Transverse colon (tissue), 4 donors: Measurements from ENCODE around the gene SAP30BP. TPM values are rescaled to one million over a fixed set of nuclear protein-coding genes. Genes with fewer than 3 reads are reported as not detected.
A peak's percentile ranks its signal among the peaks of the same experiment; 100 is the strongest.

ENCODE experiments used
- DNase-seq: peaks from one replicate; pipeline ENCODE4 v3.0.0-alpha.2; 2019
- H3K27ac ChIP-seq, 4 donors: fragments of 200-600 bp; sonication (generic); 2 replicates each; pipeline ENCODE4 v1.5.1; 2016 to 2018; ENCODE audit warnings: inconsistent platforms in 4 of 4
- H3K27me3 ChIP-seq: fragments of 200-600 bp; sonication (generic); 2 replicates; pipeline ENCODE4 v1.5.1; 2017; ENCODE audit warnings: inconsistent platforms
- H3K36me3 ChIP-seq, 4 donors: fragments of 200-600 bp; sonication (generic); 2 replicates each; pipeline ENCODE4 v1.5.1; 2017 to 2019; ENCODE audit warnings: inconsistent platforms in 4 of 4
- H3K4me1 ChIP-seq, 4 donors: fragments of 200-600 bp; sonication (generic); 2 replicates each; pipeline ENCODE4 v1.5.1; 2017 to 2020; ENCODE audit warnings: inconsistent platforms in 4 of 4
- H3K4me3 ChIP-seq, 4 donors: fragments of 200-600 bp; sonication (generic); 1 replicate in 1 of 4; 2 replicates in 3 of 4; pipeline versions ENCODE4 v1.5.1 to v1.6.1; 2017 to 2019; ENCODE audit warnings: inconsistent platforms in 4 of 4
- H3K9me3 ChIP-seq, 2 donors: fragments of 200-600 bp; sonication (generic); 2 replicates each; pipeline ENCODE4 v1.5.1; 2017 to 2019; ENCODE audit warnings: inconsistent platforms in 2 of 2
- CTCF ChIP-seq, 5 experiments: fragments of 200-600 bp in 3 of 5; fragments of 450-650 bp in 2 of 5; sonication (generic) in 3 of 5; IDR thresholded peaks; 1 replicate in 2 of 5; 2 replicates in 3 of 5; pipeline ENCODE4 v1.5.1; 2016 to 2017; ENCODE audit warnings: antibody characterized with exemption in 5 of 5, inconsistent platforms in 3 of 5, mild to moderate bottlenecking in 2 of 5, moderate library complexity in 1 of 5
- EP300 ChIP-seq: sonication (generic); formaldehyde crosslinking; IDR thresholded peaks from one replicate; pipeline ENCODE4 v1.6.1; 2017; ENCODE audit warnings: antibody characterized with exemption, low read depth
- POLR2A ChIP-seq: fragments of 450-650 bp; IDR thresholded peaks from one replicate; pipeline ENCODE4 v1.6.1; 2016; ENCODE audit warnings: antibody characterized with exemption, mild to moderate bottlenecking, moderate library complexity
- POLR2AphosphoS5 ChIP-seq, 3 donors: sonication (generic); formaldehyde crosslinking; IDR thresholded peaks; one replicate each; pipeline ENCODE4 v1.6.1; 2016; ENCODE audit warnings: antibody characterized with exemption in 3 of 3
- WGBS, 2 donors: methylation state at CpG; one replicate each; pipeline ENCODE4 v1.1.5; 2018; ENCODE audit warnings: low coverage in 1 of 2; 5-methylcytosine and 5-hydroxymethylcytosine counted together
- in situ Hi-C, 4 donors: fragments of 200-750 bp; cut with MboI; loops; one replicate each; pipeline versions ENCODE4 v1.15.0 to v1.15.1; 2017; ENCODE audit warnings: low sequenced_read_pairs in 3 of 4, low pct_ligation_motif_present in 1 of 4, low pct_unique_long_range_greater_than_20kb in 1 of 4
- intact Hi-C: fragments of 100-400 bp; cut with DNase I; formaldehyde crosslinking; loops from one replicate; pipeline ENCODE4 v1.15.1; 2023; ENCODE audit warnings: low total_unique reads
- total RNA-seq, 4 donors: library from RNA; depleted of rRNA; stranded (reverse); fragments of >200 nt; gene quantifications; one replicate each; pipeline ENCODE4 v1.1.0, GENCODE V29; 2016

The SAP30BP gene
- total RNA-seq, 4 donors from 2014 or later: 49.0 to 83.8 (median 71.4) TPM

- Histone ChIP-seq H3K4me3 (peak within 1 kb of the TSS in 1 of 4 donors; percentile 1), H3K9me3 (no peaks in the 10 kb centered on the region), H3K27ac (peak within 1 kb of the TSS; percentile 72 to 84 (median 81)), H3K27me3 (no peaks in the 10 kb centered on the region), H3K4me1 (peaks cover 12 to 46% (median 39%) of the 10 kb centered on the region in 4 donors), H3K36me3 (no peaks in the 10 kb centered on the region)
- 21% methylated on average over 19 of the region's 19 CpGs; no CpG with 5 or more reads in 1 of the 2 donors for WGBS, 2 donors
- in situ Hi-C loops: no loop called here
- TF ChIP-seq CTCF (IDR thresholded peaks at IDR 0.05) (peak; percentile 94 to 97 (median 96)), POLR2A (peak; percentile 21), EP300 (no peak), POLR2AphosphoS5 (IDR thresholded peaks at IDR 0.05) (peak in 2 of 3 donors; percentile 9 to 23)
- DNase-seq: peak; percentile 90
- intact Hi-C loops: loop anchor here (2.0 kb wide), 1 partner anchor 118 kb away; no protein-coding TSS in a partner anchor
Observed at GRCh38 chr17:75632863-75633485, 34.2 kb upstream of the SAP30BP start, which contains the start of gene SMIM5. Gene SMIM5, plus strand, starts transcription at chr17:75633434. Its CDS starts 6,768 bp downstream, at chr17:75640202.

- Histone ChIP-seq H3K4me1 (peaks cover 12 to 46% (median 39%) of the 10 kb centered on the region in 4 donors), H3K4me3 (peak overlapping the region in 1 of 4 donors; percentile 1), H3K27me3 (no peaks in the 10 kb centered on the region), H3K36me3 (no peaks in the 10 kb centered on the region), H3K27ac (peak overlapping the region; percentile 72 to 84 (median 81)), H3K9me3 (no peaks in the 10 kb centered on the region)
- TF ChIP-seq POLR2A (peak; percentile 26), POLR2AphosphoS5 (IDR thresholded peaks at IDR 0.05) (peak; percentile 42 to 53 (median 49)), CTCF (IDR thresholded peaks at IDR 0.05) (peak; percentile 31 to 63 (median 60)), EP300 (no peak)
- 14 to 20% methylated on average over 4 to 24 of the region's 27 CpGs for WGBS, 2 donors
- peak; percentile 92 for DNase-seq
- intact Hi-C loops: loop anchor here (2.0 kb wide), 1 partner anchor 117 kb away; no protein-coding TSS in a partner anchor
- in situ Hi-C loops: no loop called here
Observed at GRCh38 chr17:75633486-75634375, 33.4 kb upstream of the SAP30BP start.

GRCh38 chr17:75634376-75634740, 32.8 kb upstream of the SAP30BP start:
- intact Hi-C loops (no loop called here), in situ Hi-C loops (no loop called here)
- no peaks in the 10 kb centered on the region for H3K36me3 ChIP-seq
- peak overlapping the region; percentile 72 to 84 (median 81) for H3K27ac ChIP-seq
- peaks cover 12 to 46% (median 40%) of the 10 kb centered on the region in 4 donors for H3K4me1 ChIP-seq
- DNase-seq: no peak
- peak overlapping the region in 1 of 4 donors; percentile 1 for H3K4me3 ChIP-seq
- no peaks in the 10 kb centered on the region for H3K9me3 ChIP-seq
- no peak for TF ChIP-seq POLR2A
- no peak for TF ChIP-seq CTCF (IDR thresholded peaks at IDR 0.05)
- no peak for TF ChIP-seq POLR2AphosphoS5 (IDR thresholded peaks at IDR 0.05)
- no peak for TF ChIP-seq EP300
- WGBS, 2 donors: 72% methylated on average over 7 of the region's 9 CpGs; no CpG with 5 or more reads in 1 of the 2 donors
- no peaks in the 10 kb centered on the region for H3K27me3 ChIP-seq
